ENCODE measurements around the gene THEMIS.
"Not testable (repeated sequence)": the region's sequence is repeated elsewhere in the genome, so short reads cannot be mapped to it uniquely, and the experiment has no call there.

The THEMIS gene

GRCh38 chr6:127793396-127793795 lies 107.5 kb downstream of the THEMIS start:
- no peak for DNase-seq

GRCh38 chr6:127792616-127793015 lies 108.2 kb downstream of the THEMIS start:
- no peak for DNase-seq

GRCh38 chr6:127791779-127792528 lies 108.9 kb downstream of the THEMIS start:
- no peak for DNase-seq

GRCh38 chr6:127790571-127790970 lies 110.3 kb downstream of the THEMIS start:
- no peak for DNase-seq

- no peak for DNase-seq
Observed at GRCh38 chr6:127786109-127786508, 114.7 kb downstream of the THEMIS start.

- DNase-seq, result no peak
Observed at GRCh38 chr6:127784468-127784867, 116.4 kb downstream of the THEMIS start.

GRCh38 chr6:127781636-127782272 lies 119.1 kb downstream of the THEMIS start:
- not testable (repeated sequence) for DNase-seq

GRCh38 chr6:127776320-127776719 lies 124.5 kb downstream of the THEMIS start:
- no peak for DNase-seq

- DNase-seq, result no peak
Observed at GRCh38 chr6:127775371-127775770, 125.5 kb downstream of the THEMIS start.

- DNase-seq, result no peak
Observed at GRCh38 chr6:127768745-127769144, 132.1 kb downstream of the THEMIS start.

- no peak for DNase-seq
Observed at GRCh38 chr6:127768223-127768622, 132.6 kb downstream of the THEMIS start.

GRCh38 chr6:127765949-127766348 lies 134.9 kb downstream of the THEMIS start:
- no peak for DNase-seq

GRCh38 chr6:127762284-127762683 lies 138.6 kb downstream of the THEMIS start:
- DNase-seq, result peak in 1 of 2 donors; percentile 13

- no peak for DNase-seq
Observed at GRCh38 chr6:127761084-127761483, 139.8 kb downstream of the THEMIS start.

- DNase-seq, result no peak
Observed at GRCh38 chr6:127749095-127749494, 151.8 kb downstream of the THEMIS start.

GRCh38 chr6:127748290-127748689 lies 152.6 kb downstream of the THEMIS start:
- DNase-seq, result no peak

- no peak for DNase-seq
Observed at GRCh38 chr6:127738423-127738822, 162.4 kb downstream of the THEMIS start.

- no peak for DNase-seq
Observed at GRCh38 chr6:127737768-127738167, 163.1 kb downstream of the THEMIS start.

- DNase-seq, result peak; percentile 35 to 43
Observed at GRCh38 chr6:127737009-127737486, 163.8 kb downstream of the THEMIS start.

- no peak for DNase-seq
Observed at GRCh38 chr6:127732927-127733326, 167.9 kb downstream of the THEMIS start.

GRCh38 chr6:127727260-127727953 lies 173.5 kb downstream of the THEMIS start:
- no peak for DNase-seq

- DNase-seq, result no peak
Observed at GRCh38 chr6:127725821-127726220, 175.0 kb downstream of the THEMIS start.

GRCh38 chr6:127718694-127719093 lies 182.2 kb downstream of the THEMIS start:
- no peak for DNase-seq

GRCh38 chr6:127717384-127717783 lies 183.5 kb downstream of the THEMIS start:
- DNase-seq, result no peak

Measured in activated CD4-positive, alpha-beta T cell treated with anti-CD3 and anti-CD28 coated beads for 4 hours (primary cell).